ENCODE measurements around the gene CDK15. TPM values are rescaled to one million over a fixed set of nuclear protein-coding genes. Genes with fewer than 3 reads are reported as not detected.

Gene CDK15
- total and polyA plus RNA-seq, 10 donors = 0.02 to 0.64 (median 0.16) TPM; not detected in 6

DNA sequence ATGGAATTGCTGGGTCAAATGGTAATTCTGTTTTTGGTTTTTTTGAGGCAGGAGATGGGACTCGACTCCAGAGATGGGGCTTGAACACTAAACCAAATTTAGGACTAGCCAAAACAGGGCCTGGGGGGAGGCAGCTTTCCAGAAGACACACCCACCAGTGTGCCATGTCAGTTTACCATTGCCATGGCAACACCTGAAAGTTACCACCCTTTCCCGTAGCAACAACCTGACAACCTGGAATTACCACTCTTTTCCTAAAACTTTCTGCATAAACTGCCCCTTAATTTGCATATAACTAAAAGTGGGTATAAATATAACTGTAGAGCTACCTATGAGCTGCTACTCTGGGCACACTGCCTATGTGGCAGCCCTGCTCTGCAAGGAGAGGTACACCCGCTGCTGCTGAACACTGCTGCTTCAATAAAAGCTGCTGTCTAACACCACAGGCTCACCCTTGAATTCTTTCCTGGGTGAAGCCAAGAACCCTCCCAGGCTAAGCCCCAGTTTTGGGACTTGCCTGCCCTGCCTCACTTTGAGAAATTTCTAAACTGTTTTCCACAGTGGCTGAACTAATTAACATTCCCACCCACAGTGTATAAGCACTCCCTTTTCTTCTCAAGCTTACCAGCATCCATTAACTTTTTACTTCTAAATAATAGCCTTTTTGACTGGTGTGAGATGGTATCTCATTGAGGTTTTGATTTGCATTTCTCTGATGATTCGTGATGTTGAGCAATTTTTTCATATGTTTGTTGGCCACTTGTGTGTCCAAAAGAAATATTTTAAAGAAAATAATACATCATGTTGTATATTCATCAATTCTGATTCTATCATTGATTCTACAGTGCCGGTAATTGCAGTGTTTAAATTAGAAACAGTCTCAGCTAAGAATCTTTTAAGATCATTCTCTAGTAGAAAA is 10.6 kb downstream of the CDK15 start:
- TF ChIP-seq POLR2AphosphoS5 (IDR thresholded peaks at IDR 0.05) (no peak), POLR2A (IDR thresholded peaks at IDR 0.05) (no peak)
- TF ChIP-seq, protein P1, sequence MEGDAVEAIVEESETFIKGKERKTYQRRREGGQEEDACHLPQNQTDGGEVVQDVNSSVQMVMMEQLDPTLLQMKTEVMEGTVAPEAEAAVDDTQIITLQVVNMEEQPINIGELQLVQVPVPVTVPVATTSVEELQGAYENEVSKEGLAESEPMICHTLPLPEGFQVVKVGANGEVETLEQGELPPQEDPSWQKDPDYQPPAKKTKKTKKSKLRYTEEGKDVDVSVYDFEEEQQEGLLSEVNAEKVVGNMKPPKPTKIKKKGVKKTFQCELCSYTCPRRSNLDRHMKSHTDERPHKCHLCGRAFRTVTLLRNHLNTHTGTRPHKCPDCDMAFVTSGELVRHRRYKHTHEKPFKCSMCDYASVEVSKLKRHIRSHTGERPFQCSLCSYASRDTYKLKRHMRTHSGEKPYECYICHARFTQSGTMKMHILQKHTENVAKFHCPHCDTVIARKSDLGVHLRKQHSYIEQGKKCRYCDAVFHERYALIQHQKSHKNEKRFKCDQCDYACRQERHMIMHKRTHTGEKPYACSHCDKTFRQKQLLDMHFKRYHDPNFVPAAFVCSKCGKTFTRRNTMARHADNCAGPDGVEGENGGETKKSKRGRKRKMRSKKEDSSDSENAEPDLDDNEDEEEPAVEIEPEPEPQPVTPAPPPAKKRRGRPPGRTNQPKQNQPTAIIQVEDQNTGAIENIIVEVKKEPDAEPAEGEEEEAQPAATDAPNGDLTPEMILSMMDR (IDR thresholded peaks at IDR 0.05 in 8 of 11, conservative IDR thresholded peaks at IDR 0.05 in 3 of 11) = no peak
- no peaks in the 10 kb centered on the region for H3K27me3 ChIP-seq (replicated peaks in 1 of 7)
- H3K4me3 ChIP-seq = no peak overlapping the region
- no peaks in the 10 kb centered on the region for H3K36me3 ChIP-seq
- H3K27ac ChIP-seq = no peak overlapping the region
- DNase-seq = no peak
- intact Hi-C loops (cut with DNase I; ENCODE audit: low total_unique reads) = no loop called here
- no peaks in the 10 kb centered on the region for H3K4me1 ChIP-seq
- H3K9me3 ChIP-seq = no peaks in the 10 kb centered on the region
- WGBS, 5 donors = 82 to 93% (median 88%) methylated on average over 5 of the region's 5 CpGs

DNA sequence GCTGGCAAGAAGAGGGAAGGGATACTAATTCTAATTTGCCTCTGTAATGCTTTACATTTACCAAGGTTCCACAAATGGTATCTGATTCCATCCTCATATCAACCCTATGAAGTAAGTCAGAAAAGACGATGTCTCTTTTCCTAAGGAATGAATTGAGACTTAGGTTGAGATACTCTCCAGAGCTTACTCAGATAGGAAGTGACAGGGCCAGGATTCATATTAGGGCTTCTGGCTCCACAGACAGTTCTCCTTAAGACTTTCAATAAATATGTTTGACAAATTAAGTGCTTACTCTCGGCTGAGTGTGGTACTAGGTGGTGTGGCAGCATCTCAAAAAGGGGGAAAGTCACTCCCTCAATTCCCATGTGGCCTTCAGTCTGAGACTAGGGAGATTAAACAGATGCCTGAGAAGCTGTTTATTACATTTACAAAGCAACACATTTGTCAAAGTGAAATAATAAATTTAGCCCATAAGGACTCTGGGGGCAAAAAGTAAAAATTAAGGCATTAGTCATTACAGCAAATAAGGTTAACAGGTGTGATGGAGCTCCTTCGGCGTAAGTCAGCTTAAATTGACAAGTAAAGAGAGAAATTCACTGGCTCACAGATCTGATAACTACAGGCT is 14.2 kb downstream of the CDK15 start:
- 82 to 88% (median 85%) methylated on average over 4 of the region's 4 CpGs for WGBS, 5 donors
- H3K4me3 ChIP-seq = no peak overlapping the region

DNA sequence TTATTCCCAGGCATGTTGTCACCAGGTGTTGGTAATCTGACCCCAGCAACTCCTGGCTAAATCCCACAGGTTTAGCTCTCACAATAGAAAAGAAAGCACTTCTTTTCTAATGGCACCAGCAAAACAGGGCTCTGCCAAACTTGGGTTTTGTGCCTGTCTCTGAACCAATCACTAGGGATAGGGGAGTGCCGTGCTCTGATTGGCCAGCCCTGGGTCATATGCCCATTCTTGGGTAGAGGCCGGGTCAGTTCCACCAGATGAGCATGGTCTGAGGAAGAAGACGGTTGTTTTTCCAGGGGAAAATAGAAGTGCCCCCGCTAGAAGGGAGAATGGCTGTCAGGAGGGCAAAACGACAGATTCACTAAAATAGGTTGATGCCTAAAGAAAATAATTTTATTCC is 14.7 kb downstream of the CDK15 start:
- intact Hi-C loops (cut with DNase I; ENCODE audit: low total_unique reads) = no loop called here
- Histone ChIP-seq H3K4me1 (no peaks in the 10 kb centered on the region), H3K9me3 (no peaks in the 10 kb centered on the region), H3K27ac (no peak overlapping the region), H3K4me3 (no peak overlapping the region), H3K27me3 (replicated peaks in 1 of 7) (no peaks in the 10 kb centered on the region), H3K36me3 (no peaks in the 10 kb centered on the region)
- TF ChIP-seq POLR2AphosphoS5 (IDR thresholded peaks at IDR 0.05) = no peak
- no peak for TF ChIP-seq POLR2A (IDR thresholded peaks at IDR 0.05)
- TF ChIP-seq, protein P1 (IDR thresholded peaks at IDR 0.05 in 8 of 11, conservative IDR thresholded peaks at IDR 0.05 in 3 of 11) = no peak
- WGBS, 5 donors = 86 to 92% (median 89%) methylated on average over 5 of the region's 5 CpGs
- DNase-seq = no peak

More for the DNA sequence above, 14.2 kb downstream of the CDK15 start:
- Histone ChIP-seq H3K4me1 (no peaks in the 10 kb centered on the region), H3K9me3 (no peaks in the 10 kb centered on the region), H3K36me3 (no peaks in the 10 kb centered on the region), H3K27me3 (replicated peaks in 1 of 7) (no peaks in the 10 kb centered on the region), H3K27ac (no peak overlapping the region)
- TF ChIP-seq POLR2AphosphoS5 (IDR thresholded peaks at IDR 0.05) = no peak
- TF ChIP-seq, protein P1 (IDR thresholded peaks at IDR 0.05 in 8 of 11, conservative IDR thresholded peaks at IDR 0.05 in 3 of 11) = no peak
- no peak for TF ChIP-seq POLR2A (IDR thresholded peaks at IDR 0.05)
- intact Hi-C loops (cut with DNase I; ENCODE audit: low total_unique reads) = no loop called here
- no peak for DNase-seq

DNA sequence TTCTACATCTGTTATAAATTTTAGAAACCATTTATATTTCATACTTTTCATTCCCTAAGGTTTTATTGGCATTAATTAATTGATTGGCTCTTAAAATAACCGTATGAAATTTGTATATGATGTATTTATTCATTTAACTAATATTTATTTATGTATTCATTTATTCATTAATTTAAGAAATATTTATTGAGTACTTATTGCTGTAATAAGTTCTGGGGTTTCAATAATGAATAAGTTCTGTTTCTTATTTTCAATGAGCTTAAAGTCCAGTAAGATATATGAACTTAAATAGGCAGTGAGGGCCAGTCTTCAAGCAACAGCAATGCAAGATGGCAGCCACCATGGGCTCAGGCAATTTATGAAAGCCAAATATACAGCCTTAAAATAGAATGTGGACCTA is 17.9 kb downstream of the CDK15 start:
- Histone ChIP-seq H3K4me1 (no peaks in the 10 kb centered on the region), H3K4me3 (no peak overlapping the region), H3K27me3 (replicated peaks in 1 of 7) (no peaks in the 10 kb centered on the region), H3K27ac (no peak overlapping the region), H3K36me3 (no peaks in the 10 kb centered on the region), H3K9me3 (no peaks in the 10 kb centered on the region)
- no peak for DNase-seq
- 74 to 83% (median 79%) methylated on average over 1 of the region's 1 CpG for WGBS, 5 donors
- intact Hi-C loops (cut with DNase I; ENCODE audit: low total_unique reads) = no loop called here
- TF ChIP-seq POLR2A (IDR thresholded peaks at IDR 0.05) = no peak
- TF ChIP-seq, protein P1 (IDR thresholded peaks at IDR 0.05 in 8 of 11, conservative IDR thresholded peaks at IDR 0.05 in 3 of 11) = no peak
- TF ChIP-seq POLR2AphosphoS5 (IDR thresholded peaks at IDR 0.05) = no peak
